GOT3 (cell line): ENCODE data around the gene ZNF287.

Experiments
- DNase-seq: peaks from one replicate; lab custom pipeline; 2025; ENCODE audit warnings: mixed read lengths; lab: John Stamatoyannopoulos, UW

ZNF287 gene

DNA sequence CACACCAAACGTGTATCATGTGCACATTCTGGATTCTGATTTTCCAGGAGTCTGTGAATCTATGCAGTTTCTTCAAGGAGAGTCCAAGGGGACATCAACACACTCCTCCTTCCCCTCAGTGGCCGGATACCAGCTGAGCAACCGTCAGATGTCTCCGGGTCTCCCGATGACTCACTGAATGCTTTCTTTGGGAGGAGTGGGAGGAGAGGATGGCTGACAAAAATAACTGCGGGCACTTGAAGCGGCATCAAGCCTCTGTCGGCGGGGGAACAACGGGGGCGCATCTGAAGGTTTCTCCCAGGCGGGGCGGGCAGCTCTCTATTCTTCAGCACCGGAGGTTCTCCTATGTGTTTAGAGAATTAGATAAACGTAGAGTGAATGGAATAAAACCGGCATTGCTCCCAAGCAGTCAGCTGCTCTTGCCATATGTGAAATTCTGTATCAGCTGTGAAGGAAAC, 52.4 kb downstream of the ZNF287 start:
- no peak for DNase-seq

DNA sequence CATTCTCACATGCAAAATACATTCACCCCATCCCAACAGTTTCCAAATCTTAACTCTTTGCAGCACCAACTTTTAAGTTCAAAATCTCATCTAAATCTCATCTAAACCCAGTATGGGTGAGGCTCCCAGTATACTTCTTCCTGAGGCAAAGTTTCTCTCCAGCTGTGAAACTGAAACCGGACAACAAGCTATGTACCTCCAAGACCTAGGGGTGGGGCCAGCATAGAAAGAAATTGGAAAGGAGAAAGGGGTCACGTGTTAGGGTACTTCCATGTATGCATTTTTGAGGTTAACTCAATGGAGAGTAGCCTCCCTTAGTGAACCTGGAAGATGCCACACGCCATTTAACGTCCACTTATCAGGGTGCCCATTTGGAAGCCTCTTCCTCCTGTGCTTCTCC, 53.1 kb downstream of the ZNF287 start:
- DNase-seq = no peak

DNA sequence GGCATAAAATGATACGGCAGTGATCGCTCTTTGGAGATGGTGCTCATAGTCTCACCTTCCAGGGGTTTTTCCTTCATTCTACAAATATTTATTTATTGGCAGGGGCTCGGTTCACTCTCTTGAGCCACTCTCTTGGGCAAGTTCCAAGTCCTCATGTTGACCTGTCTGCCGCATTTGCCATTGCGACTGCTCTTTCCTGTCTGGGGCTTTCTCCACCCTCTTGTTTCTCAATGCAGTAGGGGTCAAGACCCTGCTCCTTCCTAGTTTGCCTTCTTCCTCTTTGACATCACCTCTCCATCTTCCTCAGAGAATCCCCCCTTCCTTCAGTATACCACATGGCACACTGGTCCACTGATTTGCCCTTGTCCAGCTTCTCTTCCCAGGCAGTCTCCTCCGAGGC, 55.1 kb downstream of the ZNF287 start:
- DNase-seq = no peak

DNA sequence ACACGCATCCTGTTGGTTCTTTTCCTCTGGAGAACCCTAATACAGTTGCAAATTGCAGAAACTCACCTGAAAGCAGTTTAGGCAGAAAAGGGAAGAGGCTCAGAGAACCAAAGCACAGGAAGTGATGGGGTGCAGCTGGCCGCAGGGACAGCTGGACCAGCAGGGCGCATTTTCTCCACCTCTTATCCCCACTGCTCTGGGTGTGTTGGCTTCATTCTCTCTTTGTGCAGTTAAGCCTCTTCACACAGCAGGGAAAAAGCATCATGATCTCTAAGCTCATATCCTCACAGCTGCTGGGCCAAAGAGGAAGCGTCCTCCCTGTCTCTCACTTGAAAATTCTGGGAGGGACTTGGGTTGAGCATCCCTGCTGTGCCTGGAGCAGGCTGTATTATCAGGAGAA, 57.0 kb downstream of the ZNF287 start:
- no peak for DNase-seq

DNA sequence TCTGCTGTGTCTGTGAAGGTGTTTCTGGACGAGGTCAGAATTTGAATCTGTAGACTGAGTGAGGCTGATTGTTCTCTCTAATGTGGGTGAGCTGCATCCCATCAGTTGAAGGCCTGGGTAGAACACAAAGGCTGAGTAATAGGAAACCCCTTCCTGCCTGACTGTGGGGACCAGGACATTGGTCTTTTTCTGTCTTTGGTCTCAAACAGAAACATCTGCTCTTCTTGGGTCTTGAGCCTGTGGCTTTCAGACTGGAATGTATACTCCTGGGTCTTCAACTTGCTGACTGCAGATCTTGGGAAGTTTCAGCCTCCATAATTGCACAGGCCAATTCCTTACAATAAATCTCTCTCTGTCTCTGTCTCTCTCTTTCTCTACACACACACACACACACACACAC, 57.4 kb downstream of the ZNF287 start:
- DNase-seq = no peak

DNA sequence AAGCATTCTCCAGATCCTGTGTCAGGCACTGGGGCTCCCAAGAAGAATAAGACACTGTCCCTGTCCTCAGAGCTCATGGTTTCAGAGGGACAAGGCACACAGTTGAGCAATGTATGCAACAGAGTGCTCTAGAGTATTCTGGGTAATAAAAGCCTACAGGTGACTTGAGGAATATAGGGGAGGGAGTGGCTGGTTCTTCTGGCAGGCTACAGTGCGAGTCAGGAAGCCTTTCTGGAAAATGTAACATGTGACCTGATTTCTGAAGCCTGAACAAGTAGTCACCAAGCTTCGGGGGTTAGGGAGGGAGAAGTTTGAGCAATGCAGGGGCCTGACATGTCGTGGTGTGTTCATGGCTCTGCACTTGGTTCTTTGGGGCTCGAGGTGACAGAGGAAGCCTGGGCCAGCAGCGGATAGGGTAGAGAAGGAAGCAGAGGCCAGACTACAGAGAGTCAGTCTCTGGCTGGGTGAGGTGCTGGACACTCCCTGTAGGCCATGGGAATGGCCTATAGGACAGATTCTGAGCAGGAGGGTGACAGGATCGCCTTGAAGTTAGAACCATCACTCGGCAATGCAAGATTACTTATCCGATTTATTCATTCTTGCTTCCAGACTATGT, 61.0 kb downstream of the ZNF287 start:
- no peak for DNase-seq

DNA sequence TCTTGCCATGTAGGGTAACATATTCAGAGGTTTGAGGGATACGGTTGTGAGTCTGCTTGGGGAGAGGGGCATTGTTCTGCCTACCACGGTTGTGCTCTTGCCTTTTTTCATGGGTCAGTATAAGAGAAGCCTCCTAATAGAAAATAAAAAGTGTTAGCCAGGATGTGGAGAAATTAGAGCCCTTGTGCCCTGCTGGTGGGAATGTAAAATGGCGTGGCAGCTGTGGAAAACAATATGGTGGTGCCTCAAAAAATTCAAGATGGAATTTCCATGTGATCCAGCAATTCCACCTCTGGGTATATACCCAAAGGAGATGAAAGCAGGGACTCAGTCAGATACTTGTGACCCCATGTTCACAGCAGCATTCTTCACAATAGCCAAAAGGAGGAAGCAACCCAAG, 62.8 kb downstream of the ZNF287 start:
- DNase-seq = no peak

DNA sequence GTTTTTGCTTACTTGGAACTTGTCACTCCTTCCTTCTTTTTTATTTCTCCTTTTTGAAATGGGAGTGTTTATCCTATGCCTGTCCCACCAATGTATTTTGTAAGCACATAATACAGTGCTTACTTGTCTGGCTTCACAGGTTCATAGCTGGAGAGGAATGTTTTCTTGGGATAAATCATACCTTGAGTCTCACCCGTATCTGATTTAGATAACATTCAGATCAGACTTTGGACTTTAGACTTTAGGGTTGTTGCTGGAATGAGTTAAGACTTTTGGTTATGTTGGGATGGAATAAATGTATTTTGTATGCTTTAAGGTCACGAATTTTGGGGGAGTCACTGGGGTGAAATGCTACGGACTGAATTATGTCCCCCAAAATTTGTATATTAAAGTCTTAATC, 64.0 kb downstream of the ZNF287 start:
- no peak for DNase-seq
